Urothelium cell line (cell line): ENCODE results near the gene ZNF83.
A peak's percentile ranks its signal among the peaks of the same experiment; 100 is the strongest.
"Not testable (repeated sequence)": the region's sequence is repeated elsewhere in the genome, so short reads cannot be mapped to it uniquely, and the experiment has no call there.

ENCODE experiments used
- DNase-seq: peaks from one replicate; pipeline ENCODE4 v3.0.0; 2011; ENCODE audit warnings: low spot score, mixed read lengths
- FAIRE-seq: peaks from 2 replicates; lab custom pipeline; 2011; peaks lifted over from hg19 to GRCh38; lab: Jason Lieb, UNC

Gene ZNF83

DNA sequence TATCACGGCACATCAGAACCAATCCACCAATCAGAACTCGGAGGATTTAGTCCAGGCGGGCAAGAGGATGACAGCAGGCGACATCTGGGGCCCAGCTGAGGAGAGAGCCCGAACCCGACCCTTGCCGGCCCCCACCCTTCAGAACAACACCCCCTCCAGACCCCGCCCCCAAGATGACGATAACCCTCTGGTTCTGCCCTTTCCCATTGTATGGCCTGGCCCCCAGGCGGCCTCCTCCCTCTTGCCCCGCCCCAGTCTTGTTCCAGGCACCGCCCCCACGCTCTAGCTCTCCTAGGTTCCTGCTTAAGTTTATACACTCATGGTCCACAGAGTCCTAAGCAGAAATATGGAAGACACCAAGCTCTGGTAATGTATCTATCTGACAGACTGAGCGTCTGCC is 2.8 kb upstream of the ZNF83 start:
- FAIRE-seq, result no peak
- no peak for DNase-seq

DNA sequence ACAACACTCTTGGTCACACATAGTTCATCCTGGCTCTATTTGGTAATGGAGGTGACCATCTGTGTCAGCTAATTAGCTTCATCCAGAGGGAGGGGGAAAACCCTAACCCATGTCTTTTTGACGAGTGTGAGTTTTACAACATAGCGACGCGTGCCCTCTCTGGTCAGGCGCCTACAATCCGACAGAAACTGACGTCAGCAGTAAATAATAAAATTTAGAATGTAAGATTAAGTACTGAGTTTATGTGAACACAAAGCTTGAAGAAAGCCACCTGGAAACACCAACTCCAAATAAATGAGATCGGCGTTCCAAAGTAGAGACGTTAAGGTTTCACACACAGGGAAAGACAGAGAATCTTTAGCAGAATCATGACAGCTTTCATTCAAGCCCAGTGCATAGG is 1.8 kb upstream of the ZNF83 start:
- FAIRE-seq (no peak), DNase-seq (no peak)

DNA sequence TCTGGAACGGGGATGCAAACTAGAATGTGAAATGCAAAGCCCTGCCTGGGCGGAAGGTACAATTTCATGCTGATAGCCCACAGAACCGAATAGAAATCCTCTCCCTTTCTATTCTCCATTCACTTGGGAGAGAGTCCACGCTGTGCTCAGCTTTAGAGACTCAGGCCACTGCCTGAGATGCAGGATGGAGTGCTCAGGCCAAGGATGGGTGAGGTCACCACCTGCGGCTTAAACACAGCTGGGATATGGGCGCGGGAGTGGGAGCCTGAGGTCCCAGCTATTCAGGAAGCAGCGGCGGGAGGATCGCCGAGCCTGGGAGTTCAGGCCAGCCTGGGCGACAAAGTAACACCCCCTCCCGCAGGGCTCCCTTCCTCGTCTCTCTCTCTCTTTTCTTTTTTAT is 446 bp upstream of the ZNF83 start:
- FAIRE-seq (no peak), DNase-seq (no peak)

DNA sequence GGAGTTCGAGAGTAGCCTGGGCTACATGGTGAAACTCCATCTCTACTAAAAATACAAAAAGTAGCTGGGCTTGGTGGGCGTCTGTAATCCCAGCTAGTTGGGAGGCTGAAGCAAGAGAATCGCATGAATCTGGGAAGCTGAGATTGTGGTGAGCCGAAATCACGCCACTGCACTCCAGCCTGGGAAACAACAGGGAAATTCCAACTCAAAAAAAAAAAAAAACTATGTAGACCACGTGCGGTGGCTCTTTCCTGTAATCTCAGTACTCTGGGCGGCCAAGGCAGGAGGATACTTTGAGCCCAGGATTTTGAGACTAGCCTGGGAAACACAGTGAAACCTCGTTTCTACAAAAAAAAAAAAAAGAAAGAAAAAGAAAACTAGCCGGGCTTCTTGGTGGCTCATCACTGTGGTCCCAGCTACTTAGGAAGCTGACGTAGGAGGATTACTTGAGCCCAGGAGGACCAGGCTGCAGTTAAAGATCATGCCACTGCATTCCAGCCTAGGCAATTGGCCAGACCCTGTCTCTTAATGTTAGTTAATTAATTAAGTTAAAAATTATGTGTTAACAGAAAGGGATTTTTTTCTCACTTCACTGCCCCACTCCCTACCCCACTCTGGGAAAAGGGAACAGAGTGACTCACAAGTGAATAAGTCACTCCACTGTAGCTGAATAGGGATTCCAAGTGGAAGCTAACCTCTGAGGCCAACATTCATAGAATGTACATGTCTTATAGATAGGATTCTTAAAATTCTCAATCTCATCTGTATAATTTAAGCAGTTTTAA is 2.2 kb downstream of the ZNF83 start:
- no peak for DNase-seq
- FAIRE-seq, result no peak

DNA sequence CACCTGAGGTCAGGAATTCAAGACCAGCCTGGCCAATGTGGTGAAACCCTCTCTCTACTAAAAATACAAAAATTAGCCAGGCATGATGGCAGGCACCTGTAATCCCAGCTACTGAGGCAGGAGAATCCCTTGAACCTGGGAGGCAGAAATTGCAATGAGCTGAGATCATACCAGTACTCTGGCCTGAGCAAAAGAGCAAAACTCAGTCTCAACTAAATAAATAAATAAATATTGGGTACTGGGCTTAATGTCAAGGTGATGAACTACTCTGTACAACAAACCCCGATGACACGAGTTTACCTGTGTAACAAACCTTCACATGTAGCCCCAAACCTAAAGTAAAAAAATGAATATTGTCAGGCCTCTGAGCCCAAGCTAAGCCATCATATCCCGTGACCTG is 10.7 kb downstream of the ZNF83 start:
- DNase-seq, FAIRE-seq: not testable (repeated sequence)

DNA sequence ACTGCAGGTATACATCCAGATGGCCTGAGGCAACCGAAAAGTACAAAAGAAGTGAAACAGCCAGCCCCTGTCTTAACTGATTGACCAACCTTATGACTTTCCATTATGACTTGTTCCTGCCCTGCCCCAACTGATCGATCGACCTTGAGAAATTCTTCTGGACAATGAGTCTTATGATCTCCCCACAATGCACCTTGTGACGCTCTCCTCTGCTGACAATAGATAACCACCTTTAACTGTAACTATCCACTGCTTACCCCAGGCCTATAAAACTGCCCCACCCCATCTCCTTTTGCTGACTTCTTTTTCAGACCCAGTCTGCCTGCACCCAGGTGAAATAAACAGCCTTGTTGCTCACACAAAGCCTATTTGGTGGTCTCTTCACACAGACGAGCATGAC is 11.2 kb downstream of the ZNF83 start:
- DNase-seq, result no peak
- FAIRE-seq, result no peak

DNA sequence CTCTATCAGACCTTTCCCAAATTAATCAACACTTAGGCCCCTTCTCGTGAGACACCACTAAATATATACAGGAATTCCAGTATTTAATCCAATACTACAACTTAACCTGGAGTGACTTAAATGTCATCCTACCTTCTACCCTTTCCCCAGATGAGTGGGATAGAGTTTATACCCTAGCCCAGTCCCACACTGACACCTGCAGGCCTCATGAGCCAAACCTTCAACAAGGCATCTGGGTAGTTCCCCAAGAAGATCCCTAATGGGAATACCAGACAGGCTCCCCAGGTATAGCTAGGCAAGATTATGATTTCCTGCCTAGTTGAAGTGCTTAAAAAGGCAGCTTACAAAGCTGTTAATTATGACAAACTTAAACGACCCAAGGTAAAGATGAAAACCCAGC is 15.9 kb downstream of the ZNF83 start:
- DNase-seq, result no peak
- FAIRE-seq, result no peak

DNA sequence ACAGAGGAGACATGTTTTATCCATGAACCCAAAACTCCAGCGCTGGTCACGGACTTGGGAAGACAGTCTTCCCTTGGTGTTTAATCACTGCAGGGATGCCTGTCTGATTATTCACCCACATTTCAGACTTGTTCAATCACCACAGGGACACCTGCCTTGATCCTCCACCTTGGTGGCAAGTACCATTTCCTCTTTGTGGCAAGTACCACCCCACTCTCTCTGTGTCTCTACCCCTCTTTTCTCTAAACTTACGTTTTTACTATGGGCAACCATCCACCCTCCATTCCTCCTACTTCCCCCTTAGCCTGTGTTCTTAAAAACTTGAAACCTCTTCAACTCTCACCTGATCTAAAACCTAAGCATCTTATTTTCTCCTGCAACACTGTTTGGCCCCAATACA is 16.8 kb downstream of the ZNF83 start:
- no peak for FAIRE-seq
- DNase-seq, result no peak

DNA sequence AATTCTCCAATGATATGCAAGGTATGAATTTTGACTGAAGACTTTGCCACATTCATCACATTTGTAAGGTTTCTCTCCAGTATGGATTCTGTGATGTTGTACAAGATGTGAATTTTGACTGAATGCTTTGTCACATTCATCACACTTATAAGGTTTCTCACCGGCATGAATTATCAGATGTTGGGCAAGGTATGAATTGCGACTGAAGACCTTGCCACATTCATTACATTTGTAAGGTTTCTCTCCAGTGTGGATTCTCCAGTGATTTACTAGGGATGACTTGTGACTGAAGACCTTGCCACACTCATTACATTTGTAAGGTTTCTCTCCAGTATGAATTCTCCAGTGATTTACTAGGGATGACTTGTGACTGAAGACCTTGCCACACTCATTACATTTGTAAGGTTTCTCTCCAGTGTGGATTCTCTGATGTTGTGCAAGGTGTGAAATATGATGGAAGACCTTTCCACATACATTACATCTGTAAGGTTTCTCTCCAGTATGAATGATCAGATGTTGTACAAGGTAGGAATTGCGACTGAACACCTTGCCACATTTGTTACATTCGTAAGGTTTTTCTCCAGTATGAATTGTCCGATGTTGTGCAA is 24.8 kb downstream of the ZNF83 start:
- DNase-seq, result no peak
- FAIRE-seq, result no peak

DNA sequence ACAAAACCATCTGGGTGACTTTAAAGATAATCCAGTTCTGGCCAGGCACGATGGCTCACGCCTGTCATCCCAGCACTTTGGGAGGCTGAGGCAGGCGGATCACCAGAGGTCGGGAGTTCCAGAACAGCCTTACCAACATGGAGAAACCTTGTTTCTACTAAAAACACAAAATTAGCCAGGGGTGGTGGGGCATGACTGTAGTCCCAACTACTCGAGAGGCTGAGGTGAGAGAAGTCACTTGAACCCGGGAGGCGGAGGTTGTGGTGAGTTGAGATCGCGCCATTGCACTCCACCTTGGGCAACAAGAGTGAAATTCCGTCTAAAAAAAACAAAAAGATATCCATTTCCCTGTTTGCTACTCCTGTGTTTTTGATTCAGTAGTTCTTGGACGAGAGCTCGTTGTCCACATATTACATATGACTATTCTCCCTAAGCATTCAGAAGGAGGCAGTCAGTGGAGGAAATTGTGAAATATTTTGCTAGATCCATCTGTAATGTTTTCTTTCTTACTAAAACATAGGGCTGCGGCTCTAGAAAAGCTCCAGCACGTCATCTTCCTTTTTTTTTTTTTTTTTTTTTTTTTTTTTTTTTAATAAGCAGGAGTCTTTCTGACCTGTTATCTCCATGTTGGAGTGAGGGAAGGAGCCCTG is 34.5 kb downstream of the ZNF83 start:
- DNase-seq, result no peak
- no peak for FAIRE-seq

DNA sequence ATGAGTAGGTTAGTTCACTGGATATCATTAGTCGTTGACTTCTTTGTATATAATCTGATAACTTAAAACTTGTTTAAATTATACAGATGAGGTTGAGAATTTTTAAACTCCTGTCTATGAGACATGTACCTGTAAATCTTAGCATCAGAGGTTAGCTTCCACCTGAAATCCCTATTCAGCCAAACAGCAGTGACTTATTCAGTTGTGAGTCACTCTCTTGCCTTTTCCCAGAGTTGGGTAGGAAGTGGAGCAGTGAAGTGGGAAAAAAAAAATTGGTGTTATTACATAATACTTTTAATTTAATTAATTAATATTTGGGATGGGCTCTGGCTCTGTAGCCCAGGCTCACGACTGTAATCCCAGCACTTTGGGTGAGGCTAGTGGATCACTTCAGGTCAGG is 35.2 kb downstream of the ZNF83 start:
- FAIRE-seq (no peak), DNase-seq (no peak)

DNA sequence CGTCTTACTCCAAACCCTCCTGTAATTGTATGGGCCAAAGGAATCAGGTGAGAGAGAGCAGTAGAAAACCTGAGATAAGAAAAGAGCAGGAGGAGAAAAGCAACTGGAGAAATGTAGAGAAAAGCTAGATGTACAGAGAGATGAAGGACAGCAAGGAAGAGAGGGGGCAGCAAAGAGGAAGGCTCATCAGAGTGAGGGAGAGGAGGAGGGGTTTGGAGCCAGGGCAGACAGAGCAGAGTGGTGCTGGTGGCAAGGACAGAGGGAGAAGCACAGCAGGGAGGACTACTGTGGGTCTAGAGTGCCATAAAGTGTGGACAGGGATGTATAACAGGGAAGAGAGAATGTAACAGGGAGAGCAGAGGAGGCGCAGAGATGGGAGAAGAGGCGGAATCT is 36.2 kb downstream of the ZNF83 start:
- DNase-seq, result peak; percentile 14
- not testable (repeated sequence) for FAIRE-seq

DNA sequence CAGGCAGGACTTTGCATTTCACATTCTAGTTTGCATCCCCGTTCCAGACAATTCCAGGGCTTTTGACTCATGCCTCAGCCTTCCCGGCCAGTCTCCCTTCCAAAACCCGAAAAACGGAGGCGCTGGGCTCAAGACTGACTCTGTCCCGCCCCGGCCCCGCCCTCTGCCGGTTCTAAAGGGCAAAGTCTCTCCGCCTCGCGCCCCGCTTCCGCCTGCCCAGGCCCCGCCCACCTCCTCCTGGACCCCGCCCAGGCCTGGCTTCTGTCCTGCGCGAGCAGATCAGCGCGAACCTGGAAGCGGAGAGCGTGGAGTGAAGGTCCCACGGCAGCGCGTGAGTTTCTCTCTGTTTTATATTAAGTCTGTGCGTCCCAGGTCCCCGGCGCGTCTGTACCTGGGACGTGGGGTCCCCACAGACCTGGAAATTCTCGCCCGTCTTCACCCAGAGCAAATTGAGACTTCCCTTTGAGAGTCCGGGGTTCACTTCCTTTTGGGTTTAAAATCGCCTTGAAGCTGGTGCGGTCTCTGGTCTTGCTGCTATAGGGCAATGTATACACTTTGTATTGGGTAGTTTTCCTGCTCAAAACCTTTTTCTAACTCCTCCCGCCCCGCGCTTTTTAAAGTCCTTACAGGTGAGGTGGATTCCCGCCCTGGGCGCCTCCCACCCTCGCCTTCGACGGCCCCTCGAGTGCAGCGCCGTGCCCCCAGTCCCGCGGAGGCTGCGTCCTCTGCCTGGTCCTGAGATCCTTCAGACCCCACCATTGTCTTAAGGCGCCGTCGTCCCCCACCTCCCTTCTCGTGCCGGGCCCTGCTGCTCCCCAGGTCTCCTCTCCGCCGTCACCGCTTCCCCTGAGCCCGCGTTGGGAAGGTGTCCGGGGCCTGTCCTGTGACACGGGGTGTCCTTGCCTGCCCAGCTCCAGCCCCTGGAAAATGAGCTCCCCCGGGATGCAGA is 36.9 kb downstream of the ZNF83 start:
- DNase-seq (peak; percentile 91), FAIRE-seq (no peak)

DNA sequence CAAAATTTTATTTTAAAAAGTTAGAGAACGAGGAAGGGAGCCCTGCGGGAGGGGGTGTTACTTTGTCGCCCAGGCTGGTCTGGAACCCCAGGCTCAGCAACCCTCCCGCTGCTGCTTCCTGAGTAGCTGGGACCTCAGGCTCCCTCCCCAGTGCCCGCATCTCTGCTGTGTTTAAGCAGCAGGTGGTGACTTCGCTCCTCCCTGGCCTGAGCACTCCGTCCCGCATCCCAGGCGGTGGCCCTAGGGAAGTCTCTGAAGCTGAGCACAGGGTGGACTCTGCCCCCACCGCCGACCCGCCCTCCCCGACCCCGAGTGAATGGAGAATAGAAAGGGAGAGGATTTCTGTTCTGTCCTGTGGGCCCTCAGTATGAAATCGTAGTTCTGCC is 37.5 kb downstream of the ZNF83 start:
- peak; percentile 9 for DNase-seq

DNA sequence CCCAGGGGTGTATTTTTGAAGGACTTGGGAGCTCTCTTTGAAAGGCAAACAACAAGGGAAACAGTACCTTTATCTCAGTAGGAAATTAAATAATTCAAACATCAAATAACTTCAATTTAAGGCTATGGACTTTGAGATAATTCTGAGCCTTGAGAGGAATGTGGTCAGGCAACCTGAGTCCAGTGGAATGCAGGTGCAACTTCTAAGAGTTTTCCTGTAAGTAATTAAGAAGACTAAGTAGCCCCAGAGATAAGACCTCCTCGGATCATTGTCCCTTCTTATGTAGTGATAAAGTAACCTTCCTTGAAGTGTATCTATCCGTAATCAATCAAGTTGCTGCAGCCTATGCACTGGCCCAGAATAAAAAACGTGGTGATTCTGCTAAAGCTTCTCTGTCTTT is 38.9 kb downstream of the ZNF83 start:
- FAIRE-seq (no peak), DNase-seq (no peak)

More for the DNA sequence above, 37.5 kb downstream of the ZNF83 start:
- no peak for FAIRE-seq

DNA sequence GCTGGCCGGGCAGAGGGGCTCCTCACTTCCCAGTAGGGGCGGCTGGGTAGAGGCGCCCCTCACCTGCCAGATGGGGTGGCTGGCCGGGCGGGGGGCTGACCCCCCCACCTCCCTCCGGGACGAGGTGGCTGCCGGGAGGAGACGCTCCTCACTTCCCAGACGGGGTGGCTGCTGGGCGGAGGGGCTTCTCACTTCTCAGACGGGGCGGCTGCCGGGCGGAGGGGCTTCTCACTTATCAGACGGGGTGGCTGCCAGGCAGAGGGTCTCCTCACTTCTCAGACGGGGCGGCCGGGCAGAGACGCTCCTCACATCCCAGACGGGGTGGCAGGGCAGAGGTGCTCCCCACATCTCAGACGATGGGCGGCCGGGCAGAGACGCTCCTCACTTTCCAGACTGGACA is 44.7 kb downstream of the ZNF83 start:
- DNase-seq, FAIRE-seq: not testable (repeated sequence)

DNA sequence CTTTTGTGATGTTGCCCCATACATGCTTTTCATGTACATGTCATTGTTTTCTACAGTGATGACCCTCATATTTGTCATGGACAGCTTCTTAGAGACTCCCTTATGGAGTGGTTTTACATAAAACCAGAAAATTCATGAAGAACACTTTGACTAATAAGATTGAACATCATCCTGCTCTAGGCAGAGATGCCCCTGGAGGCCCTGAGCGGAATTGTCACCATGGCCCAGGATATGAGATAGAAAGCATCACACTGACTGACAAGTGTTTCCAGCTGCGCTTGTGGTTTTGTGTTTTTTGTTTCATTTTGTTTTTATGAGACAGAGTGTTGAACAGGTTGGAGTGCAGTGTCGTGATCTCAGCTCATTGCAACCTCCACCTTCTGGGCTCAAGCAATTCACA is 45.9 kb downstream of the ZNF83 start:
- FAIRE-seq (no peak), DNase-seq (no peak)

DNA sequence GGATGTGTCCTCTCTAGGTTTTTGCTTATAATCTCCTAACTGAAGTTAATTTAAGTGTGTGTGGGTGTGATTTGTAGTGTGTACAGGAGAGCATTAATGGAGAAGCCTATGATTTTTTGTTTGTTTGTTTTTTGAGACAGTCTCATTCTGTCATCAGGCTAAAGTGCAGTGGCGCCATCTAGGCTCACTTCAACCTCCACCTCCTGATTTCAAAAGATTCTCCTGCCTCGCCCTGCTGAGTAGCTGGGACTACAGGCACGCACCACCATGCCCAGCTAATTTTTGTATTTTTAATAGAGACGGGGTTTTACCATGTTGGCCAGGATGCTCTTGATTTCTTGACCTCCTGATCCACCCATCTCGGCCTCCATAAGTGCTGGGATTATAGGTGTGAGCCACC is 47.4 kb downstream of the ZNF83 start:
- DNase-seq (no peak), FAIRE-seq (no peak)

DNA sequence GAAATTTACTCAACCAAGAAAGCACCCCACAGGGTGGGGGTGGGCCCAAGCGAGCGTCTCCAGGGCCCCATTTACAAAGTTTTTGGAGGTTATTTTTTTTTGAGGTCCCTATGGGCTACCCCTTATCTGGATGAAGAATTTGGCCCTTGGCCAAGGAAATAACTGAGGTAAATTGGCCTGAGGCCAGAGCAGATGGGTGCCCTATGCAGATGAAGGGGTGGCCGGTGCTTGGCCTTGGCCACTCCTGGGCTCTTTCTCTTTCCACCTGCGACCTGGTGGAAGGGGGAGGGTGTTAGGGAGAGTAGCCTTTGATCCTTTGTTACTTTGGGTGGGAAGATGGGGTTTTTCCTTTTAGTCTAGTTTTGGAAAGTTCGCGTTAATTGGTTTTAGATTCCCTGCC is 52.6 kb downstream of the ZNF83 start:
- DNase-seq (no peak), FAIRE-seq (no peak)

DNA sequence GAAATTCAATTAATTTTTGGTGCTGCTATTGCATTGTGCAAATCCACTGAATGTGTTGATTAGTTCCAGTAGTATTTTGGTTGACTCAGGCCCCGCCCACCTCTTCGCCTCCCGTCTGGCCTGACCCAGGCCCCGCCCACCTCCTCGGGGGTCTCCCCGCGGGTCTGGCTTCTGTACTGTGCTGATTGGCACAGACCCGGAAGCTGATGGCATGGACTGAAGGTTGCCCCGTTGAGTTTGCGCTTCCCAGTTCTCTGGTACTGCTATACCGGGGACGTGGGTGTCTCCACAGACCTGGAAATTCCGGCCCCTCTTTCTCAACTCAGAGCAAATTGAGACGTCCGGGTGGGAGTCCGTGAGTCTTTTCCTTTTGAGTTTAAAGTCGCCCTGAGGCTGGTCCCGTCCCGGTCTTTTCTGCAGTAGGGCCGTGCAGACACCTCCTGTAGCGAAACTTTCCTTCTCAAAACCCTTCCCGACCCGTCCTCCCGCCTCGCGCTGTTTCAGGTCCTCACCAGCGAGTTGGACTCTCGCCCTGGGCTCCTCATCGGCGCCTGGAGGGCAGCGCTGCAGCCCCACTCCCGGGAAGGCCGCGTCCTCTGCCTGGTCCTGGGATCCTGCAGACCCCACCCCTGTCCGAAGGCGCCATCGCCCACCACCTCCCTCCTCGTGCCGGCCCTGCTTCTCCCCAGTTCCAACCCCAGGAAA is 53.3 kb downstream of the ZNF83 start:
- no peak for DNase-seq
- FAIRE-seq, result no peak
